SK-MEL-5 (cell line): Measurements from ENCODE around the gene ZNF512B. TPM values are rescaled to one million over a fixed set of nuclear protein-coding genes. Genes with fewer than 3 reads are reported as not detected.
A peak's percentile ranks its signal among the peaks of the same experiment; 100 is the strongest.
"Not testable (repeated sequence)": the region's sequence is repeated elsewhere in the genome, so short reads cannot be mapped to it uniquely, and the experiment has no call there.

ENCODE experiments used
- DNase-seq: peaks from one replicate; pipeline ENCODE4 v3.0.0-alpha.2; 2016; ENCODE audit warnings: low read depth, low spot score
- in situ Hi-C: cut with HindIII; loops from 2 replicates; pipeline ENCODE4 v1.10.0; 2016; ENCODE audit warnings: low sequenced_read_pairs, high pct_unique_total_duplicates, low pct_unique_long_range_greater_than_20kb
- total RNA-seq: library from RNA; depleted of rRNA; stranded (reverse); fragments of >200 nt; shearing (Covaris generic); gene quantifications from 2 replicates; pipeline ENCODE4 v1.2.3, GENCODE V29; 2014

The ZNF512B gene
- total RNA-seq, 1 experiment from 2014 or later = 8.9 TPM

GRCh38 chr20:63979557-63980316 is 10.0 kb upstream of the ZNF512B start, which contains the start of gene SAMD10:
Gene SAMD10, minus strand, starts transcription at chr20:63979642. Its CDS starts 175 bp downstream, at chr20:63979467.
- no peak for DNase-seq
- in situ Hi-C loops = no loop called here

- in situ Hi-C loops = no loop called here
- DNase-seq = no peak
Measured at GRCh38 chr20:63979229-63979556, 9.5 kb upstream of the ZNF512B start.

DNA sequence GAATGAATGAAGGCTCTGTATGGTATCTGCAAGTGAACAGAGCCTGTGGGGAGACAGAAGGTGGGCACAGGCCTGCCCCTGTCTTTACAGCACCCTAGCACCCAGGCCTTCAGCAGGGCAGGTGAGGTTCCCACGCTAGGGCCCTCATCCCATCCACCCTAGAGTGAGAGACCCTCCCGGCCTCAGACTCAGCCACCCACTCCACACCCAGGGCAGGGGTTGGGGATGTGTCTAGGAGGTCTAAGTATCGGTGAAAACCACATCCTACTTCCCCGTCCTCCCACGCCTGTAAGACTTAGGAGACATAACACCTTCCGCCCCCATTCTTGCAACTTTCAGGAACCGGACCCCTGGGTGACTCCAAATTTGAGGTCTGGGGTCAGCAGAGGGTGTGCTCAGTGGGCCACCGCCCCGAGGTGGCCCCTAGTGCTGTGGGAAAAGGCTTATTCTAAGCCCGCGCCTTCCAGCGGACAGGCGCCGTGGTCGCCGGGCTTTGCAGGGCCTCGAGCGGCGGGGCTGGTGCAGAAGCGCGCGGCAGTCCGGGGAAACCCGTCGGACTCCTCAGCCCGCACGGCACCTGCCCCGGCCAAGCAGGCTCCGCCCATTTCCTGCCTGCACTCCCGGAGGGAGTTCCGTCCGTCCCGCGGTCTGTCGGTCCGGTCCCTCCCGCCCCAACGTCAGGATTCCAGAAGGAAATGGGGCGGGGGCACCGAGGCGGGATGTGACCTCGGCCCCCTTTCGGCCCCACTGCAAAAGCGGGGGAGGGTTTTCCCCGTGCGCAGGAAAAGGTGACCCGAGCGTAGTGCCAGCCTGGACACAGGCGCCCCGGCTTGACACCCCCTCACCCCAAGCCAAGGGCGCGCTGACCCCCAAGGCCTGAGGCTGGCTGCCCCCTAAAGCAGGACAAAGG is 8.8 kb upstream of the ZNF512B start:
- DNase-seq = no peak
- in situ Hi-C loops = no loop called here

DNA sequence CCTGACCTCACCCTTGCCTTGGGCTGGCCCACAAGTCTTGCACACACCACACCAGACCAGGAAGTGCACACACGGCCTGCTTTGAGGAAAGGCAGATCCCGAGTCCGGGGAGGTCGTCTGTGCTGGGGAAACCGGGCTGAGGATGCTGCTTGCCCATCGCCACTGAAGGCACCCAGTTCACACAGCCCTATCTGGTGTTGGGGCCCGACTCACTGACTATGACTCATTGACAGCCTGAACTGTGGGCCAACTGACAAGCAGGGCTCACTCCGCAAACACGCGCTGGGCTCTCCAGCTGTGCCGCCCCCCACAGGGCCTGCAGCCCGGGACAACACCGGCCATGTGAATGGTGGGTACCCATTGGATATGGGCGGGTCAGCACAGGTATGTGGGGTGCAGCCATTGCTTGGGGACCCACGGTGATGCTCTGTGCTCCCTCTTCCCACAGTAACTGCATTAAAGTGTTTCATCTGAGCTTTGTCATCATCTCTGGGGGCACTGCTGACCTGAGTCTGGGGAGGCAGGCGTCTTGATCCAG is 8.1 kb upstream of the ZNF512B start:
- no peak for DNase-seq
- in situ Hi-C loops = no loop called here

DNA sequence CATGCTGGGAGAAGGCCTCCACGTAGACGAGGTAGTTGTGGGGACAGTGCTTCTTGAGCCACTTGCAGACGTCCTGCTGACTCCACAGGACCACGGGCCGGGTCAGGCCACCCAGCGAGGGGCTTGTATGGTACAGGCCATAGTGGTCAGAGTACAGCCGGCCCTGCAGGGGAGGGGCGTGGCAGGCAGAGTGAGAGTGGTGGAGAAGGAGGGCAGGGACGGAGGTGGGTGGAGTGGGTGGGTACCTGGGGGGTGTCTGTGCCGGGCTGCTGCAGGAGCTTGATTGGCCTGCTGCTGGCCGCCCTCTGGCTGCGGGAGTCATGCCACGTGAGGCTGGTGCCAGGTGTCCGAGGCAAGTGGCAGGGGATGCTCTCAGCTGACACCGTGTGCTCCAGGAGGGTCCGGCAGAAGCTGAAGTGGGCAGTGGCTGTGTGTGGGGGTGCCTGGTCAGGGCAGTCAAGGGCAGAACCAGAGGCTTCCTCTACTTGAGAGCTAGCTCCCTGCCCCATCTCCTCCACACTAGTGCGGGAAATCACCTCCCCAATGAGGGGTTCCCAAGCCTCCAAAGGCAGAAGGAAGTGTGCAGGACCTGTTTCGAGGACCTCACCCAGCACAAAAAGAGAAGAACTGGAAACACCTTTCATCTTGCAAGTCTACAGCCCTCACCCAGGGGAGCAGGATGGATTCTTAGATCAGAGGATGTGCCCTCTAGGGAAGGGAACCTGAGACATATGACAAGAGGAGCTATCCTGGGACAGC is 7.4 kb upstream of the ZNF512B start:
- no peak for DNase-seq
- in situ Hi-C loops = no loop called here

DNA sequence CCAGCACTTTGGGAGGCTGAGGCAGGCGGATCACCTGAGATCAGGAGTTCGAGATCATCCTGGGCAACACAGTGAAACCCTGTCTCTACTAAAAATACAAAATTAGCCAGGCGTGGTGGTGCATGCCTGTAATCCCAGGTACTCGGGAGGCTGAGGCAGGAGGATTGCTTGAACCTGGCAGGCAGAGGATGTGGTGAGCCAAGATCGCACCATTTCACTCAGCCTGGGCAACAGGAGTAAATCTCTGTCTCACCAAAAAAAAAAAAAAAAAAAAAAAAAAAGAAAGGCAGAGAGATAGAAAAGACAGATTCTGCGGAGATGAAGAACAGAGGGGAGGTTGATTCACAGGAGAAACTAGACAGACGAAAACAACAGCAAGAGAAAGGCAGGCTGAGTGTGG is 6.8 kb upstream of the ZNF512B start:
- DNase-seq, in situ Hi-C loops: not testable (repeated sequence)

DNA sequence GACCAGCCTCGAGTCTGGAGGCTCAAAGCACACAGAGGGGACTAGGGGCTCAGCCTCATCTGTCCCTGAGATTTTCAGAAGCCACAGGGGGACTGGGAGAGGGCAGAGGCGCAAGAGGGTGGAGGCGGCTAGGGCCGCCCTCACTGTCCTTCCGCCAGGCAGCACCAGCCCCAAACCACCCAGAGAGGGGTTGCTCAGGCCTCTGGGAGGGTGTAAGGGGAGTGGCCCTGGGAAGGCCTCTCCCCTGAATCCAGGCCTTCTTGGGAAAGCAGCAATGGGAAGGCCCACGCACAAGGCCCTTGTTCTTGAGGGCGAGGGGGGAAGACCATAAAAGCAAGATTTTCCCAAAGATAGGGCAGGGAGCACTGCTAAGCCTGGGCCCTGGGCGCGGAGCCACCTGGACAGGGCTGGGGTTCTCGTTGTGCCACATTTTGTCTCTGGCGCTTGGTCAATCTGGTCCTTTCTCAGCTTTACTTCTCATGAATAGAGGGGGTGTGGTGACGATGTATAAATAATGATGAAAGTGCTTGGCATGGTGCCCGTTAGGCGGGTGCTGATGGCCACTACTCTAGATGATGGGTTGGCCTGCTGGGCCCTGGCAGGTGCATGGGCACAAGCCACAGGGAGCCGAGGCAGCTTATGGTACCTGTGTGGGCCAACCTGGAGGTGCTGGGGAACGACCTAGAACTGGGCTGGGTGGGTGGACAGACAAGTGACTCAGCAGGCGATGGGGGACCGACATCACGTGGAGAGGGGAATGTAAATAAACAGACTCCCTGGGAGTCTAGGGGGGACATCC is 4.9 kb upstream of the ZNF512B start:
- in situ Hi-C loops = no loop called here
- no peak for DNase-seq

GRCh38 chr20:63973636-63974401 is 4.1 kb upstream of the ZNF512B start:
- in situ Hi-C loops = no loop called here
- peak; percentile 89 for DNase-seq

DNA sequence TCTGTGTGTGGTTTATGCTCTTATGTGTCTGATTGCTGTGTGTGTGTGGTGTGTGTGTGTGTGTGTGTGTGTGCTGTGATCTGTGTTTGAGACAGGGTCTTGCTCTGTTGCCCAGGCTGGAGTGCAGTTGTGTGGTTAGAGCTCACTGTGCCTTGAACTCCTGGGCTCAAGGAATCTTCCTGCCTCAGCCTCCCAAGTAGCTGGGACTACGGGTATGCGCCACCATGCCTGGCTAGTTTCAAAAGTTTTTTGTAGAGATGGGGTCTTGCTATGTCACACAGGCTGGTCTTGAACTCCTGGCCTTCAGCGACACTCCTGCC is 3.4 kb upstream of the ZNF512B start:
- in situ Hi-C loops = no loop called here
- no peak for DNase-seq

DNA sequence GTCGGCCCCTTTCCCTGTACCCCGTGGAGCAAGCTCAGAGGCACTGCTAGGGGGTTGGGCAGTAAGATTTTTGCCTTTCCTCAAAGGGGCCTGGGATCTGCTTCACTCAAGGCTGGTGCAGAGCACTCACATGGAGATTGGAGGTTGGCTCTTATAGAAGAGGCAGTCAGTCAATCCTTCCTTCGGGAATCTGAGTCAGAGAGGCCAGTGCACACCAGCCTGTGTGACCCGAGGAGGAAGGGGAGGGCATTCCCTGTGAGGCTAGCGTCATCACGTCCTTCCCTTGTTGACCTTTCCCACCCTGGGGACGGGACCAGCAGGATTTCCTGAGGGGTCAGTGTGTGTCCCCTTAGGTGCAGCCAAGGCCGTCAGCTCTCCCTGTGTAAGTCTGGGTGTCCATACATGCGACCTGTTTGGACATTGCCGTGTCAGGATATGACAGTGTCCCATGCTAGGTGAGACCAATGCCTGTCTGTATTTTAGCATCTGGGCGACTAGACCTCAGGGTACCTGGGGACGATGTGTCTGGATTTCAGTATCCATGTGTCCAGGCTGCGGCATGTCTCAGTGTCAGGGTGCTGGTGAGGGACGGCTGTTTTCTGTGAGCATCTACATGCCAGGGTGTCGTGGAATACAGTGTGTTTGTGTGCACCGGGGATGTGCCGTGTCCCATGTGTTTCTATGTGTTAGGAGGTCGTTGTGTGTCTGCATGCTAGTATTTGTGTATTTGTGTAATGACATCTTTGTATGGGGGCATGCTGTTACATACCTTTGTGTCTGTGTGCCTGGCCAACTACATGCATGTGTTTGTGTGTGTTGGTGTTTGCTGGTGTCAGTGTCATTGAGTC is 2.8 kb upstream of the ZNF512B start:
- no peak for DNase-seq
- in situ Hi-C loops = no loop called here

DNA sequence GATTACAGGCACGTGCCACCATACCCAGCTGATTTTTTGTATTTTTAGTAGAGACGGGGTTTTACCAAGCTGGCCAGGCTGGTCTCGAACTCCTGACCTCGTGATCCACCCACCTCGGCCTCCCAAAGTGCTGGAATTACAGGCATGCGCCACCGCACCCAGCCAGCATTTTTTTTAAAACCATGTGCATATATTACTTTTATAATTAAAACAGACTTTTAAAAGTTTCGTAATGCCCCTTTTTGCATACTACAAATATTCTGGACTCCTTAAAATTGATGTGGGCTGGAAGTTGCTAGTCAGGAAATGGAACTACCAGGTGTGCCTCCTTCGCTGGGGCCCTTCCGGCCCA is 2.2 kb upstream of the ZNF512B start:
- in situ Hi-C loops, DNase-seq: not testable (repeated sequence)

DNA sequence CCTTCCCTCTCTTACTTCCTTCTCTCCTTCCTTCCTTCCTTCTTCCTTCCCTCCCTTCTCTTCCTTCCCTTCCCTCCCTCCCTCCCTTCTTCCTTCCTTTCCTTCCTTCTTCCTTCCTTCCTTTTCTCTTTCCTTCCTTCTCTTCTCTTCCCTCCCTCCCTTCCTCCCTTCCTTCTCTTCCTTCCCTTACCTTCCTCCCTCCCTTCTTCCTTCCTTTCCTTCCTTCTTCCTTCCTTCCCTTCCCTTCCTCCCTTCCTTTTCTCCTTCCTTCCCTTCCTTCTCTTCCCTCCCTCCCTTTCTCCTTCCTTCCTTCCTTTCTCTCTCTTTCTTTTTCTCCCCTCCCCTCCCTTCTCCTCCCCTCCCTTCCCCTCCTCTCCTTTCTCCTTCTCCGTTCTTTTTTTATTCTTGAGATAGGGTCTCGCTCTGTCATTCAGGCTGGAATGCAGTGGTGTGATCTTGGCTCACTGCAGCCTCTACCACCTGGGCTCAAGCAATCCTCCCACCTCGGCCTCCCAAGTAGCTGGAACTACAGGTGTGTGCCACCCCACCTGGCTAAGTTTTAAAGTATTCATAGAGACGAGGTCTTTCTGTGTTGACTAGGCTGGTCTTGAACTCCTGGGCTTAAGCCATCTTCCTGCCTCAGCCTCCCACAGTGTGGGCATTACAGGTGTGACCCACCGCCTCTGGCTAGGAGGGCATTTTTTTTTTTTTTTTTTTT is 1.1 kb upstream of the ZNF512B start:
- in situ Hi-C loops = no loop called here
- no peak for DNase-seq

DNA sequence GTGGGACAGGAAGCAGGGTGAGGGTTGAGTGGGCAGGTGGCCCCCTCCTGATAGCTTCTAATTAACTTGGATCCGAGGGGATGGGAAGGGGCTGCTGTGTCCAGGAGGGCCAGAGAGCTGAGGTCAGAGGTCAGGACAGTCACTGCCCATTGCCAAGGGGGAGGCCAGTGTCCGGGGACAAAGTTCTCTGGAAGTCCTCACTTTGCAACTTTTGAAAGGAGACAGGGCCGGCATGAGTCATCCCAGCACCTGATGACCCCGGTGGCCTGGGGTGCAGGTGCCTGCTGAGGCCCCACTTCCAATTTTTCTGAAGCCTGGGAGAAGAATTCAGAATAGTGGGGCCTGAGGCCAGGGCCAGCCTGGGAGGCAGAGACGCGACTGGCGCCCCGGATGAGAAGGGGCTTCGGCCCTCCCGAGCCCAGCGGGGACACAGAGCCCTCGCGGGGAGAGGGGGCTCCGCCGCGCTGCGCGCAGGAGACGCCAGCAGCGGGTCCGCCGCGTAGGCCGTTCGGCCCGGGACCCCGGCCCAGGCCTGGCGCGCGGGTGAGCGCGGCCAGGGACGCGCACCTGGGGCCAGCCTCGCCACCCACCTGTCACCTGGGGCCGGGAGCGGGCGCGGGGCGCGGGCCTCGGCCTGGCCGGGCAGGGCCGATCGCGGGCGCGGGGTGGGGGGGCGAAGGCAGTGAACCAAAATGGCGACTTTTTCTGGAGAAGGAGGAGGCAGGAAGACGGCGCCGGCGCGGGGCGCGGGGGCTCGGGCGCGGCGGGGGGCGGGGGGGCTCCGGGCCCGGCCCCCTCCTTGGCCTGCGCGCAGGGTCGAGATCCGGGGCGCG is 586 bp downstream of the ZNF512B start:
- DNase-seq = no peak
- in situ Hi-C loops = no loop called here

GRCh38 chr20:63968136-63968927 is 1.4 kb downstream of the ZNF512B start:
- DNase-seq = no peak
- in situ Hi-C loops = no loop called here
